Right kidney (tissue), 1 donor: ENCODE data around the gene HSD3B2.

Experiments used
- DNase-seq: peaks from one replicate; pipeline ENCODE4 v3.0.0-alpha.2; 2016

The HSD3B2 gene

DNA sequence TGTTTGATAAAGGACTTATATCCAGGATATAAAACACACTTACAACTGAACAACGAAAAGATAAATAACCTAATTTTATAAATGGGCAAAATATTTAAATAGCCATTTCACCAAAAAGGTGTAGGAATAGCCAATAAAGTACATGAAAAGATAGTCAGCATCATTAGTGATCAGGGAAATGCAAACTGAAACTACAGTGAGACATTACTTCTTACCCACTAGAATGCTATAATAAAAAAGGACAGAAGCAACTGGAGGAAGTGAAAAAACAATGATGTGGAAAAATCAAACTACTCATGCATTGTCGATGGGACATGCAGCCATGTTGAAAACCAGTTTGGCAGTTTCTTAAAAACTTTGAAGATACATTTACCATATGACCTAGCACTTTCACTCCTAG, 48.6 kb downstream of the HSD3B2 start:
- no peak for DNase-seq

- no peak for DNase-seq
Observed at GRCh38 chr1:119466445-119466844, 51.5 kb downstream of the HSD3B2 start.

DNA sequence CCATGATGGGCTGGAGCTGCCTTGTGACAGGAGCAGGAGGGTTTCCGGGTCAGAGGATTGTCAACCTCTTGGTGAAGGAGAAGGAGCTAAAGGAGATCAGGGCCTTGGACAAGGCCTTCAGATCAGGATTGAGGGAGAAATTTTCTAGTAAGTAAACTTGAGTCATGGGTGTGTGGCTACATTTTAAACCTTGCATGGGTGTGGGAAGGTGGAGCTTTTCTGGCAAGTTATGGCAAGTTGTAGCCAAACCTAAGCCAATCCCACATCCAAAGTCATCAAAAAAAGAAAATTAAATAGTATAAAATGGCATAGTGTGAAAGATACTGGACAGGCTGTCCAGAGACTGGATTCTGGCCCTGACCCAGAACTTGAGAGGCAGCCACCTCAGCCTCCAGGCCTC, 52.3 kb downstream of the HSD3B2 start:
- no peak for DNase-seq

- DNase-seq = no peak
Observed at GRCh38 chr1:119467857-119468668, 53.1 kb downstream of the HSD3B2 start.

DNA sequence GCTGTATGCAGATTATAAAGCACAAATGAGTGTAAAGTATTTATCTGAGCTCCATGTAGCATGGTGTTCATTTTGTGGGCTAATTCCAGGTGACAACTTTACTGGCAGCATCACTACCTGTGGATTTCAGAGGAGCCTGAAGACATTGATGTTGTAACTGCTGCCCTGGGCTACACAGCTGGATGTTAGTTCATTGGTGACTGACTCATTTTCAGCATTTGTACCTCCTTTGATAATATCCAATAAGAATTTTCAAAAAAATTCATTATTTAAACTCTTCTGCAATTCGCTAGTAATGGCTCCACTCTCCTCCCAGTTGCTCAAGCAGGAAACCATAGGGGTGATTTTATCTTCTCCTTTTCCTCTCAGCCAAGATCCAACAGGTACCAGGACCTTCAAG, 54.8 kb downstream of the HSD3B2 start:
- DNase-seq = no peak

GRCh38 chr1:119470377-119470776, 55.4 kb downstream of the HSD3B2 start:
- no peak for DNase-seq

GRCh38 chr1:119470958-119471357, 56.0 kb downstream of the HSD3B2 start:
- DNase-seq = no peak

- no peak for DNase-seq
Observed at GRCh38 chr1:119471566-119471965, 56.6 kb downstream of the HSD3B2 start.

DNA sequence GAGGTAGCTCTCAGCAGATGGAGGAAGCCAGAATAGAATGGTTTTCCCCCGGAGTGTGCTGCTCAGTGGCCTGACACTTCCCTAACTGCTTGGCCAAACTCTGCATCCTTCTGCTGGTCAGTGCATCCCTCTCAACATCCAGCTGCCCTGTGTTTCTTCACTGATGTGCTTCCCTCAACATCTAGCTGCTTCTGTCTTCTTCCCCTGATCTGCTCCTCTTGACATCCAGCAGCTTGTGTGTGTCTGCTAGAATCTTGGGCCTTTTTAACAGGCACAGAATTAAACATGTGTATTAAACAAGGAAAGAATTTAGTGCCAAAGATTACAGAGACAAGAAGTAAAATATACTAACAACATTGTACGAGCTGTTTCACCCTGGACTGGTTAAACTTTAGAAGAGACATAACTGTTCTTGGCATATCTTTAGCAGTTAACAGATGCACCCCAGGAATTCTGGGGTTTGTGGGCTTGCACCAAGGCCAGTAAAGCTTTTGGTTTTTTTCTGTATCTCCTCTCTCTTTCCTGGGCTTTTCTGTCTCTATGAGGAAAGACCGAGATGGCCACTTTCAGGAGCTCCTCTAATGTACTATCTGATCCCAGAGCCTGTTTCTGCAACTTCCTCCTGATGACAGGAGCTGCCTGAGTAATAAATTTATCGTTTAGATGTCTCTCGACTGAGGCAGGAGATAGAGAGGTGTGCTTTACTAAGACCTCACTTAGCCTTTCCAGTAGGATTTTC, 57.3 kb downstream of the HSD3B2 start:
- DNase-seq = no peak
